Transverse colon (tissue), 4 donors: ENCODE results near the gene SPTA1.

ENCODE experiments used
- CTCF ChIP-seq, 5 experiments: fragments of 200-600 bp in 3 of 5; fragments of 450-650 bp in 2 of 5; sonication (generic) in 3 of 5; IDR thresholded peaks; 1 replicate in 2 of 5; 2 replicates in 3 of 5; pipeline ENCODE4 v1.5.1; 2016 to 2017; ENCODE audit warnings: antibody characterized with exemption in 5 of 5, inconsistent platforms in 3 of 5, mild to moderate bottlenecking in 2 of 5, moderate library complexity in 1 of 5
- POLR2A ChIP-seq: fragments of 450-650 bp; IDR thresholded peaks from one replicate; pipeline ENCODE4 v1.6.1; 2016; ENCODE audit warnings: antibody characterized with exemption, mild to moderate bottlenecking, moderate library complexity
- POLR2AphosphoS5 ChIP-seq, 3 donors: sonication (generic); formaldehyde crosslinking; IDR thresholded peaks; one replicate each; pipeline ENCODE4 v1.6.1; 2016; ENCODE audit warnings: antibody characterized with exemption in 3 of 3

GRCh38 chr1:158686111-158687009 is at the start of gene SPTA1:
- no peak for TF ChIP-seq CTCF (IDR thresholded peaks at IDR 0.05)
- no peak for TF ChIP-seq POLR2AphosphoS5 (IDR thresholded peaks at IDR 0.05)
- no peak for TF ChIP-seq POLR2A
